ENCODE measurements around the gene SMYD3.
"Not testable (repeated sequence)": the region's sequence is repeated elsewhere in the genome, so short reads cannot be mapped to it uniquely, and the experiment has no call there.

DNA sequence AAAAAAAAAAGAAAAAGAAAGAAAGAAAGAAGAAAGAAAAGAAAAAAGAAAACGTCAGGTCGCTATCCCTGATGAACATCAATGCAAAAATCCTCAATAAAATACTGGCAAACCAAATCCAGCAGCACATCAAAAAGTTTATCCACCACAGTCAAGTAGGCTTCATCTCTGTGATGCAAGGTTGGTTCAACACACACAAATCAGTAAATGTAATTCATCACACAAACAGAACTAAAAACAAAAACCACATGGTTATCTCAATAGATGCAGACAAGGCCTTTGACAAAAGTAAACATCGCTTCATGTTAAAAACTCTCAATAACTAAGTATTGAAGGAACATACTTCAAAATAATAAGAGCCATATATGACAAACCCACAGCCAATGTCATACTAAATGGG lies 779.0 kb downstream of the SMYD3 start:
- TF ChIP-seq POLR2A (IDR thresholded peaks at IDR 0.05; ENCODE audit: low read depth, low read length); JUN (IDR thresholded peaks at IDR 0.05; ENCODE audit: borderline replicate concordance, insufficient read depth, insufficient read length, low read depth); GATA2 (IDR thresholded peaks at IDR 0.05; ENCODE audit: insufficient read depth, insufficient read length, low read depth, low read length); POLR2AphosphoS5 (IDR thresholded peaks at IDR 0.05; ENCODE audit: insufficient read depth, low read depth, low read length): not testable (repeated sequence)
- TF ChIP-seq, protein P1, sequence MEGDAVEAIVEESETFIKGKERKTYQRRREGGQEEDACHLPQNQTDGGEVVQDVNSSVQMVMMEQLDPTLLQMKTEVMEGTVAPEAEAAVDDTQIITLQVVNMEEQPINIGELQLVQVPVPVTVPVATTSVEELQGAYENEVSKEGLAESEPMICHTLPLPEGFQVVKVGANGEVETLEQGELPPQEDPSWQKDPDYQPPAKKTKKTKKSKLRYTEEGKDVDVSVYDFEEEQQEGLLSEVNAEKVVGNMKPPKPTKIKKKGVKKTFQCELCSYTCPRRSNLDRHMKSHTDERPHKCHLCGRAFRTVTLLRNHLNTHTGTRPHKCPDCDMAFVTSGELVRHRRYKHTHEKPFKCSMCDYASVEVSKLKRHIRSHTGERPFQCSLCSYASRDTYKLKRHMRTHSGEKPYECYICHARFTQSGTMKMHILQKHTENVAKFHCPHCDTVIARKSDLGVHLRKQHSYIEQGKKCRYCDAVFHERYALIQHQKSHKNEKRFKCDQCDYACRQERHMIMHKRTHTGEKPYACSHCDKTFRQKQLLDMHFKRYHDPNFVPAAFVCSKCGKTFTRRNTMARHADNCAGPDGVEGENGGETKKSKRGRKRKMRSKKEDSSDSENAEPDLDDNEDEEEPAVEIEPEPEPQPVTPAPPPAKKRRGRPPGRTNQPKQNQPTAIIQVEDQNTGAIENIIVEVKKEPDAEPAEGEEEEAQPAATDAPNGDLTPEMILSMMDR (IDR thresholded peaks at IDR 0.05; ENCODE audit: extremely low read depth in 1 of 2, insufficient read depth in 1 of 2, low read depth in 1 of 2, low read length in 2 of 2) = not testable (repeated sequence)
- TF ChIP-seq, protein P2, sequence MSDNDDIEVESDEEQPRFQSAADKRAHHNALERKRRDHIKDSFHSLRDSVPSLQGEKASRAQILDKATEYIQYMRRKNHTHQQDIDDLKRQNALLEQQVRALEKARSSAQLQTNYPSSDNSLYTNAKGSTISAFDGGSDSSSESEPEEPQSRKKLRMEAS (IDR thresholded peaks at IDR 0.05; ENCODE audit: insufficient read depth, insufficient read length) = not testable (repeated sequence)
